Measurements from ENCODE around the gene DDX49. TPM values are rescaled to one million over a fixed set of nuclear protein-coding genes. Genes with fewer than 3 reads are reported as not detected.
A peak's percentile ranks its signal among the peaks of the same experiment; 100 is the strongest.

Gene DDX49
- total RNA-seq, 1 experiment from 2014 or later: 47.9 TPM

- Mint-ChIP-seq H3K9me3 (no peaks in the 10 kb centered on the region), H3K4me3 (peak overlapping the region; percentile 99), H3K36me3 (peaks cover 23% of the 10 kb centered on the region), H3K27me3 (ENCODE audit: low read depth) (no peaks in the 10 kb centered on the region; the same call in 1 of the 2 replicates), H3K27ac (peak overlapping the region; percentile 93), H3K4me1 (peaks cover 10% of the 10 kb centered on the region)
- 0 out of 2 replicates have a peak, but pooled peaks have one; percentile 20 for TF ChIP-seq ZNF121 (CRISPR knock-in tag; IDR thresholded peaks at IDR 0.05)
- no peak for TF ChIP-seq ZNF416 (CRISPR knock-in tag; IDR thresholded peaks at IDR 0.05)
- TF ChIP-seq PRDM15 (CRISPR knock-in tag; IDR thresholded peaks at IDR 0.05): 0 out of 2 replicates have a peak, but pooled peaks have one; percentile 39
- TF ChIP-seq JUN (CRISPR knock-in tag; IDR thresholded peaks at IDR 0.05): 0 out of 2 replicates have a peak, but pooled peaks have one; percentile 48
- CTCF ChIA-PET: interaction anchor here (0.6 to 2.1 kb wide), 23 partner anchors 8 to 732 kb away, joined by 3 to 23 read pairs (median 5); partner anchors contain the start of genes CERS1 and GMIP
- no peak for DNase-seq (ENCODE audit: low spot score)
- ATAC-seq: no peak
- POLR2A ChIA-PET: interaction anchor here (0.6 to 1.9 kb wide), 6 partner anchors 8 to 109 kb away, joined by 3 to 9 read pairs (median 4); no protein-coding TSS in a partner anchor
Measured at GRCh38 chr19:18919900-18920214, 342 bp downstream of the DDX49 start.

GRCh38 chr19:18920400-18920799 is 885 bp downstream of the DDX49 start:
- ChIA-PET CTCF (interaction anchor here (0.6 to 1.5 kb wide), 2 partner anchors 15 to 400 kb away, joined by 3 to 5 read pairs; no protein-coding TSS in a partner anchor), POLR2A (interaction anchor here (1.2 kb wide), 1 partner anchor 12 kb away, joined by 5 read pairs; no protein-coding TSS in a partner anchor)
- peaks cover 10% of the 10 kb centered on the region for H3K4me1 Mint-ChIP-seq
- no peak for DNase-seq (ENCODE audit: low spot score)
- H3K27ac Mint-ChIP-seq: no peak overlapping the region
- no peaks in the 10 kb centered on the region; the same call in 1 of the 2 replicates for H3K27me3 Mint-ChIP-seq (ENCODE audit: low read depth)
- peaks cover 23% of the 10 kb centered on the region for H3K36me3 Mint-ChIP-seq
- peak overlapping the region; percentile 99 for H3K4me3 Mint-ChIP-seq
- no peak for ATAC-seq
- no peak for TF ChIP-seq PREB (CRISPR knock-in tag; IDR thresholded peaks at IDR 0.05; ENCODE audit: borderline replicate concordance)
- TF ChIP-seq CBFB (CRISPR knock-in tag; IDR thresholded peaks at IDR 0.05; ENCODE audit: low read depth): no peak
- TF ChIP-seq EMX1 (CRISPR knock-in tag; IDR thresholded peaks at IDR 0.05): no peak
- no peak for TF ChIP-seq ZBTB43 (CRISPR knock-in tag; IDR thresholded peaks at IDR 0.05)
- no peak for TF ChIP-seq ZNF396 (CRISPR knock-in tag; IDR thresholded peaks at IDR 0.05; ENCODE audit: borderline replicate concordance)
- no peak for TF ChIP-seq ZNF671 (CRISPR knock-in tag; IDR thresholded peaks at IDR 0.05)
- TF ChIP-seq FOXP4 (CRISPR knock-in tag; IDR thresholded peaks at IDR 0.05): no peak
- TF ChIP-seq ZNF138 (CRISPR knock-in tag; conservative IDR thresholded peaks at IDR 0.05): no peak
- TF ChIP-seq MYBL2 (CRISPR knock-in tag; IDR thresholded peaks at IDR 0.05): no peak
- no peaks in the 10 kb centered on the region for H3K9me3 Mint-ChIP-seq

- Mint-ChIP-seq H3K4me1 (peaks cover 10% of the 10 kb centered on the region), H3K27me3 (ENCODE audit: low read depth) (no peaks in the 10 kb centered on the region; the same call in 1 of the 2 replicates), H3K4me3 (peak overlapping the region; percentile 99), H3K27ac (no peak overlapping the region), H3K9me3 (no peaks in the 10 kb centered on the region), H3K36me3 (peaks cover 25% of the 10 kb centered on the region)
- ChIA-PET CTCF (no interaction called here), POLR2A (no interaction called here)
- ATAC-seq (no peak), DNase-seq (ENCODE audit: low spot score) (no peak)
- TF ChIP-seq NR1H2 (CRISPR knock-in tag; IDR thresholded peaks at IDR 0.05) (no peak), ZNF416 (CRISPR knock-in tag; IDR thresholded peaks at IDR 0.05) (no peak), TEAD1 (CRISPR knock-in tag; IDR thresholded peaks at IDR 0.05) (no peak), CREM (CRISPR knock-in tag; IDR thresholded peaks at IDR 0.05) (no peak), ARID4B (CRISPR knock-in tag; IDR thresholded peaks at IDR 0.05; ENCODE audit: borderline replicate concordance) (no peak), SMAD4 (CRISPR knock-in tag; IDR thresholded peaks at IDR 0.05) (no peak), OVOL2 (CRISPR knock-in tag; IDR thresholded peaks at IDR 0.05; ENCODE audit: borderline replicate concordance) (no peak)
Measured at GRCh38 chr19:18921593-18921992, 2.1 kb downstream of the DDX49 start.

Measured in WTC11 (cell line).